Heart left ventricle (tissue), 13 donors: ENCODE data around the gene S100A11.

Experiments
- CTCF ChIP-seq, 12 donors: fragments of 200-600 bp; sonication (generic) in 4 of 12; IDR thresholded peaks; one replicate each; pipeline versions ENCODE4 v1.5.0 to v1.8.0; 2018 to 2022; ENCODE audit warnings: antibody characterized with exemption in 12 of 12, mild to moderate bottlenecking in 5 of 12
- POLR2A ChIP-seq, 2 donors: fragments of 450-650 bp; IDR thresholded peaks; one replicate each; pipeline ENCODE4 v1.6.1; 2017; ENCODE audit warnings: antibody characterized with exemption in 2 of 2, mild to moderate bottlenecking in 2 of 2, moderate library complexity in 2 of 2
- donor health status: ischemic (EF 13 %, LVEDD 7.1; RV severe dilation, severe dysfunction).
- donor health status: DM: no; HTN: yes; CAD: no.
- donor health status: DM: no; HTN: no; CAD: no.
- donor health status: ischemic (EF 25% LVEDD 6.9; RV normal size, moderate dysfunction).
- donor health status: ischemic (EF 25% LVEDD 5.7; RV mildly dilated, moderate dysfunction).
- donor health status: ischemic (EF 35%, LVEDD 5.7; RV mildly dilated, moderate dysfunction).
- donor health status: nonischemic (EF 11% LVEDD 7.7; RV severe dilation, severe dysfunction).
- donor health status: DM: yes; HTN: yes; CAD: no.
- donor health status: PGD.
- donor health status: ischemic (EF 29% LVEDD 5.4; RV normal size, mild dysfunction).
- donor health status: nonischemic (EF 23%, LVEDD 6.1; RV moderate dilation, normal function).

DNA sequence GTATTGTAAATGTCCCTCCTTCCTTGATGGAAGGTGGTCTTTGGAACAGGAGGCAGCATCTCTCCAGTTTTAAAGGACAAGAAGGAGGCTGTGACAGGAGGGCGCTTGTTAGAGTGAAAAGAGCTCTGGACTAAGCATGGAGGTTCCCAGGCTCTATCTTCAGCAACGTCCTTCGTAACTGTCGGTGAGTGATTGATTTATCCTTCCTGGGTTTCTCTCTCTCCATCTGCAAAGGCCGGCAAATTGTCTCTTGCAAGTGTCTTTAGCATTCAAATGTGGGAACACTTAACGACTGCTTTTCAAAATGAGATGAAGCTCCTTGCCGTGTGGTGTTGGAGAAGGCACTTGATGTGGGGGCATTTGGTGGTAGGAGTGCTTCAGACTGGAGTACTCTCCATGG, 15.2 kb downstream of the S100A11 start:
- TF ChIP-seq CTCF (IDR thresholded peaks at IDR 0.05) (no peak), POLR2A (IDR thresholded peaks at IDR 0.05) (no peak)
